GM18498 (cell line): ENCODE measurements around the gene CDC42SE2.
"Not testable (repeated sequence)": the region's sequence is repeated elsewhere in the genome, so short reads cannot be mapped to it uniquely, and the experiment has no call there.

ENCODE experiments used
- ATAC-seq: cut with Tn5 transposase; IDR thresholded peaks from one replicate; pipeline ENCODE4 v1.9.1; 2021; ENCODE audit warnings: mild to moderate bottlenecking, moderate library complexity; ENCODE audit not compliant: unreplicated experiment

The CDC42SE2 gene

DNA sequence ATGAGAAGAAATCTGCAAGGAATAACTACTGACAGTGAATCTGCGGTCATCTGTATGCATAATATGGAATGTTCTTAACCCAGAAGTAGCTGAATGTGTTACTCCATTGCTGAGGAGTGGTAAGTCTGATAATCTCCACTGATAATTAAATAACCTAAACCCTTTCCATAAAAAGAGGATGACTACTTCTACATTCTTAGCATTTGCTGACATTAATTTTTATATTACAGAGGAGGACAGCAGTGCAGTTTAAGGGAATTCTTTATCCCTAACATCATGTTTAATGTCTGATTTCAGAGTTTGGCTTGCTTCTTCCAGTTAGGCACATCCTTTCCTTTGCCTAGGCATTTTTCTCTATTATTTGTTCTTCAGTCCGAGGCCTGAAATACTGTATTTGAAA, 52.2 kb downstream of the CDC42SE2 start:
- no peak for ATAC-seq

GRCh38 chr5:131316822-131317221, 53.0 kb downstream of the CDC42SE2 start:
- no peak for ATAC-seq

GRCh38 chr5:131318455-131318854, 54.6 kb downstream of the CDC42SE2 start:
- no peak for ATAC-seq

DNA sequence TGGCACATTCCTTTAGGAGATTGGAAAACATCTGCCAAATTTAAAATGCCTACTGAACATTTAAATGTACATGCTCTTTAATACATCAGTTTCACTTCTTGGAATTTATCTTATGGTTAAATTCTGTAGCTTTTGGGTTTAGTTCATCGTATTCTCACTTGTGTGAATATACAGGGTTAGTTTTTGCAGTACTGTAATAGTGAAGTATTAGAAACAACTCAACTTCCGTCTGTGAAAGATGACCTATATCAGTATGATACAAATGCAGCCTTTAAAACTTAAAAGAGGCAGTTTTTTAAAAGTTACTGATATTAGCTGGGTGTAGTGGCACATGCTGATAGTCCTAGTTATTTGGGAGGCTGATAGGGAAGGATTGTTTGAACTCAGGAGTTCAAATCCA, 57.2 kb downstream of the CDC42SE2 start:
- ATAC-seq = no peak

GRCh38 chr5:131322926-131323325, 59.1 kb downstream of the CDC42SE2 start:
- ATAC-seq = no peak

DNA sequence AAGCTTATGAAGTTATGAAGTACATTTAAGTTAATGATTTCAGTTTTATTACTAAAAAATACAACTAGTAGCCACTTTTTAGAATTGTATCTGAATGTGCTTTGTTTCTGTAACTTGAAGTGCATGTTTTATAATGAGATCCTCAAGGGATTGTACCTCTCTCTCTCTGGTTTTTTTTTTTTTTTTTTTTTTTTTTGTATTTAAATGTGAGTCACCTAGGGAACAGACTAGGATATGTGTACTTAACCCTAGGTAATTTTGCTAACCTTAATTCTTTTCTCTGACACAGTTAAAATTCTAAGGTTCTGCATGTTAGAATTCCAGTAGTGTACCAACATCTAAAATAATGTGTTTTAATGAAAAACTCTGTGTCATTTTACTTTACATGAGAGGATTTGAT, 59.5 kb downstream of the CDC42SE2 start:
- no peak for ATAC-seq

DNA sequence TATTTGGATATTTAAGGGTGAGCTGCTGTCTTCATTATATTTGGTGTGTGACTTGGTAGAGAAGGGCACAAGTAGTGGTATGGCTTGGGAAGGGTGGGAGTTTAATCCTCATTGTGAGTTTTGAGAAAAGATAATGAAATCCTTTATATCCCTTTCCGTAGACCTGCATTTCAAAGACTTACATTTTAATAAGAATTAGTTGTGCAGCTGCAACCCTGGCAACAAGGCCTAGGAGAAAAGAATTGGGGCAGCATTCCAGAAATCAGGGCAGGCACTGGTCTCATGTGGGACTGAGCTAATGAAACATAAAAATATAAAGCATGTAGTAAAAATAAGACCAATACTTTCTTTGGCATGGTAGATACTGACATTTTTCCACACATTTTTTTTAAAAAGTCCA, 60.5 kb downstream of the CDC42SE2 start:
- no peak for ATAC-seq

DNA sequence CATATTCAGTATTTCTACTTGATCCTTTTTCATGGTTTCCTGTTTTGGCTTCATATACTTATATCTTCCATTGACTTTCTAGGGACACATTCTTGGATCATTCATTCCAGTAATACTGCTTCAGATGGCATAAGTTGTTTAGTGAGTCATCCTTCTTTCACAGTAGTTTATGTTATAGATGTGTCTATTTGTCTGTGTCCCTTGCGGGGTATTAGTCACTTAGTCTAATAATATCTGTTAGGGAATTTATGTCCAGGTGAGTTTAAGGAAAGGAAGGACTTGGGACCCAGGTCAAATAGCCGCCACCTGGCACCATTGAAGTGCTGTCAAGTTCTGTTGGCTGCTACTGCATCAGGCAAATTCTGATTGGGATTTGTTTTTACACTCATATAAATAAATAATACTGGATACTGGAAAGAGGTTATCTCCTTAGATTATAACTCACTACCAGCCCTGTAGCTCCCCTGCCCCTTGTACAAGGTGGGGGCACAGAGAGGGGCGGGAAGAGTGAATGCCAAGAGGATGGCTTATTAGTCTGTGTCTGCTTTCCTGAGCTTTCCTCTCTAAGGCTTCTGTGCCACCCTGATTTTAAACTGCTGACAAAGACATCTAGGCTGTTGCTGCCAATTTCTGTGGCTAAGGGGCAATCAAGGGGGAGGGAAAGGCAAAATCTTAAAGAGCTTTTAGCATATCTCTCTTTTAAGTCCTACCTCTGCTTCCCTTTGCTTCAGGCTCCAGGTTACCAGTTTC, 64.9 kb downstream of the CDC42SE2 start:
- ATAC-seq = no peak

- no peak for ATAC-seq
Observed at GRCh38 chr5:131329286-131329560, 65.4 kb downstream of the CDC42SE2 start.

DNA sequence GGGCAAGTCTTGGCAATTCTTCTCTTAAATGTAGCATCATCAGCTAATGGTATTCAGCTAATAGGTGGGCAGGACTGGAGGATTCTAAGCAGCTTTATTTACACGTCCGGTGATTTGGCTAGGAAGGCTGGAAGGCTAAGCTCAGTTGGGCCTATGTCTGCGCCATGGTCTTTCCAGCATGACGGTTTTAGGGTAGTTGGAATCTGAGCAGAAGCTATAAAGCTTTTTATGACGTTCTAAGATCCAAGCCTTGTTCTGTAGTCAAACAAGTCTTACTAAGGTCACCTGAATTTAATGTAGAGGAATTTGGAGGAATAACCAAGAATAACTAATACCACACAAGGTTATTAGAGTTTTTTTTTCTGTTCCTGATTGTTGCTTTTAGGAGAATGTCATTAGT, 66.2 kb downstream of the CDC42SE2 start:
- no peak for ATAC-seq

GRCh38 chr5:131335756-131336155, 71.9 kb downstream of the CDC42SE2 start:
- not testable (repeated sequence) for ATAC-seq

DNA sequence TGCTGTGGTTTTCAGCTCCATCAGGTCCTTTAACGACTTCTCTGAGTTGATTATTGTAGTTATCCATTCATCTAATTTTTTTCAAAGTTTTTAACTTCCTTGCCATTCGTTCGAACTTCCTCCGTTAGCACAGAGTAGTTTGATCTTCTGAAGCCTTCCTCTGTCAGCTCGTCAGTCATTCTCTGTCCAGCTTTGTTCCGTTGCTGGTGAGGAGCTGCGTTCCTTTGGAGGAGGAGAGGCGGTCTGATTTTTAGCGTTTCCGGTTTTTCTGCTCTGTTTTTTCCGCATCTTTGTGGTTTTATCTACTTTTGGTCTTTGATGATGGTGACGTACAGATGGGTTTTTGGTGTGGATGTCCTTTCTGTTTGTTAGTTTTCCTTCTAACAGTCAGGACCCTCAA, 72.9 kb downstream of the CDC42SE2 start:
- ATAC-seq = not testable (repeated sequence)

GRCh38 chr5:131337240-131338050, 73.6 kb downstream of the CDC42SE2 start:
- not testable (repeated sequence) for ATAC-seq

DNA sequence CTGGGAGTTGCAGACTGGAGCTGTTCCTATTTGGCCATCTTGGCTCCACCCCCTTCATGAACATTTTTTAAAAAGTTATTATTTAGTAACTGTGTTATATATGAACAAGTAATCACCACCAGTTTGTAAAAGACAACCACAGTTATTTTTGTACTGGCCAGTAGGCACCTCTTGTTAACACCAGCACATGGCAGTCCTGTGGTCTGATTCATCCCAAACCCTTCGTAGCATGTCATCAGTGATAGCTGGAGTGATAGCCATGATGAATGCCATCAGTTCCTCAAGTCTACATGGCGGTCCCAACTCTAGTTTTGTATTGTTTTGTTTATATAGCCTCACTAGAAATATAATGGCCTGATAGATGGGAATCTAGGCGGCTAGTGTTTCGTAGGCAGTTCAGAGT, 74.2 kb downstream of the CDC42SE2 start:
- no peak for ATAC-seq

DNA sequence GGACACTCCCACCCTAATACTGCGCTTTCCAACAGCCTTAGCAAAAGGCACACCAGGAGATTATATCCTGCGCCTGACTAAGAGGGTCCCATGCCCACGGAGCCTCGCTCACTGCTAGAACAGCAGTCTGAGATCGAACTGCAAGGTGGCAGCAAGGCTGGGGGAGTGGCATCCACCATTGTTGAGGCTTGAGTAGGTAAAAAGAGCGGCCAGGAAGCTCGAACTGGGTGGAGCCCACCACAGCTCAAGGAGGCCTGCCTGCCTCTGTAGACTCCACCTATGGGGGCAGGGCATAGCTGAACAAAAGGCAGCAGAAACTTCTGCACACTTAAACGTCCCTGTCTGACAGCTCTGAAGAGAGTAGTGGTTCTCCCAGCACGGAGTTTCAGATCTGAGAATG, 80.4 kb downstream of the CDC42SE2 start:
- not testable (repeated sequence) for ATAC-seq

- not testable (repeated sequence) for ATAC-seq
Observed at GRCh38 chr5:131346204-131346603, 82.4 kb downstream of the CDC42SE2 start.

DNA sequence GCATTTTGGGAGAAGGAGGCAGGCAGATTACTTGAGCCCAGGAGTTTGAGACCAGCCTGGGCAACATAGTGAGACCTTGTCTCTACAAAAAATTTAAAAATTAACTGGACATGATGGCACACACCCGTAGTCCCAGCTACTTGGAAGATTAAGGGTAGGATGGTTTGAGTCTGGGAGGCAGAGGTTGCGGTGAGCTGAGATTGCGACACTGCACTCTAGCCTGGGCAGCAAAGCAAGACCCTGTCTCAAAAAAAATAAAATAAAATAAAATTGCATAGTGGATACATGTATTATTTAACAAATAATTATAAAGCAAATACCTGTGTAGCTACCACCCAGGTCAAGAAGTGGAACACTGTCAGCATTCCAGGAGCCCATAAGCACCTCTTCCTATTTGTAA, 90.1 kb downstream of the CDC42SE2 start:
- ATAC-seq = no peak

GRCh38 chr5:131355971-131356528, 92.2 kb downstream of the CDC42SE2 start:
- peak; percentile 44 for ATAC-seq

DNA sequence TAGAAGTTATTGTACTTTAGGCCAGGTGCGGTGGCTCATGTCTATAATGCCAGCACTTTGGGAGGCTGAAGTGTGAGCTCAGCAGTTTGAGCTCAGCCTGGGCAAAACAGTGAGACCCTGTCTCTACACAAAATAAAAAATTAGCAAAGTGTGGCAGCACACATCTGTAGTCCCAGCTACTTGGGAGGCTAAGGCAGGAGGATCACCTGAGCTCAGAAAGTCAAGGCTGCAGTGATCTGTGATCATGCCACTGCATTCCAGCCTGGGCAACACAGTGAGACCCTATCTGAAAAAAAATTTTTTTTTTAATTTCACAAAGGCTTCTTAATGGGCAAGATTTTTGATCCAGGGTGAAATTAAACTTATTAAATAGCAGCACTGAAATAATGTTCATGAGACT, 92.8 kb downstream of the CDC42SE2 start:
- ATAC-seq = no peak

GRCh38 chr5:131357739-131358561, 94.1 kb downstream of the CDC42SE2 start:
- peak; percentile 52 for ATAC-seq

DNA sequence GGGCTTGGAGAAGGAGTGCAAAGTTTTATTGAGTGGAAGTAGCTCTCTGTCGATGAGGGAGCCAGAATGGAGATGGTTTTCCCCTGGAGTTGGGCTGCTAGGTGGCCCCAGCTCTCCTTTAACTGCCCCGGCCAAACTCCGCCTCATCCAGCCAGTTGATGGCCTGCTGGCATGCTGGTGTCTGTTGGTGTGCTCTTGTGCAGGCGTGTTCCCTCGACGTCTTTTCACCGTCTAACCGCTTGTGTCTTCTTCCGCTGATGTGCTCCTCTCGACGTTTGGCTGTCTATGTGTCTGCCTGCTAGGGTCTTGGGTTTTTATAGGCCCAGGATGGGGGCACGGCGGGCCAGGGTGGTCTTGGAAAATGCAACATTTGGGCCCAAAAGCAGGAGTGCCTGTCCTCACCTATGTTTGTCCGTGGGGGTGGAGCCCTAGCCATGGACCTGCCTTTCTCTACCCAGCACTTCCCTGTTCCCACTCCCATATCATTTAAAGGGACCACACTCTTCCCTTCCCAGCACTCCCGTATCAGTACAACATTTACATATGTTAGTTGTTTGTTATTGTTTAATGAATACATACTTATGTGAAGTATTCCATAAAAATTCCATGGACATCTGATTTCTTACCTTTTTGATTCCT, 97.9 kb downstream of the CDC42SE2 start:
- ATAC-seq = no peak
